WTC11 (cell line): ENCODE data around the gene TET3. TPM values are rescaled to one million over a fixed set of nuclear protein-coding genes. Genes with fewer than 3 reads are reported as not detected.

Experiments used
- ATAC-seq: fragments of 200-7000 bp; cut with Tn5 transposase; 2 replicates; pipeline ENCODE4 v1.10.0; 2021; ENCODE audit warnings: mild to moderate bottlenecking, moderate library complexity
- CTCF ChIA-PET: fragments of 300-600 bp; sonication (Branson Sonifier 250); formaldehyde crosslinking; loops from one replicate; lab custom pipeline; 2021; ENCODE audit warnings: antibody characterized with exemption; lab: Charles Lee
- POLR2A ChIA-PET: fragments of 350-600 bp; sonication (Branson Sonifier 250); formaldehyde crosslinking; loops from one replicate; lab custom pipeline; 2021; ENCODE audit warnings: antibody characterized with exemption; lab: Charles Lee
- DNase-seq: peaks from one replicate; pipeline ENCODE4 v3.0.0; 2021; ENCODE audit warnings: low spot score
- H3K27ac Mint-ChIP-seq: 2 replicates; pipeline ENCODE4 v1.8.0; 2021; ENCODE audit warnings: mixed read lengths
- H3K27me3 Mint-ChIP-seq: 2 replicates; pipeline ENCODE4 v1.8.0; 2021; ENCODE audit warnings: low read depth, mild to moderate bottlenecking, moderate library complexity, mixed read lengths
- H3K36me3 Mint-ChIP-seq: 2 replicates; pipeline ENCODE4 v1.8.0; 2021; ENCODE audit warnings: mixed read lengths
- H3K4me1 Mint-ChIP-seq: 2 replicates; pipeline ENCODE4 v1.8.0; 2022; ENCODE audit warnings: mixed read lengths
- H3K4me3 Mint-ChIP-seq: 2 replicates; pipeline ENCODE4 v1.8.0; 2021; ENCODE audit warnings: mild to moderate bottlenecking, moderate library complexity, mixed read lengths
- H3K9me3 Mint-ChIP-seq: 2 replicates; pipeline ENCODE4 v1.8.0; 2021; ENCODE audit warnings: mixed read lengths
- ELF4 ChIP-seq: sonication (generic); formaldehyde crosslinking; IDR thresholded peaks from 2 replicates; pipeline ENCODE4 v1.8.1; 2022; ENCODE audit warnings: low read depth, mild to moderate bottlenecking, moderate library complexity, missing genetic modification reagents
- ESRRA ChIP-seq: sonication (generic); formaldehyde crosslinking; IDR thresholded peaks from 2 replicates; pipeline ENCODE4 v1.8.1; 2022; ENCODE audit warnings: mild to moderate bottlenecking, missing genetic modification reagents, borderline replicate concordance
- FOXJ3 ChIP-seq: sonication (generic); formaldehyde crosslinking; IDR thresholded peaks from 2 replicates; pipeline ENCODE4 v1.9.0; 2021; ENCODE audit warnings: missing genetic modification reagents, mild to moderate bottlenecking, borderline replicate concordance
- GTF2I ChIP-seq: fragments of 250-450 bp; sonication (Bioruptor Pico); conservative IDR thresholded peaks from 2 replicates; pipeline ENCODE4 v1.4.0; 2021; ENCODE audit warnings: mild to moderate bottlenecking
- IRF2 ChIP-seq: sonication (generic); formaldehyde crosslinking; IDR thresholded peaks from 2 replicates; pipeline ENCODE4 v1.8.0; 2022; ENCODE audit warnings: low read depth, missing genetic modification reagents, borderline replicate concordance
- OVOL2 ChIP-seq: fragments of 250-450 bp; sonication (Bioruptor Pico); IDR thresholded peaks from 2 replicates; pipeline ENCODE4 v1.9.0; 2021; ENCODE audit warnings: mild to moderate bottlenecking, borderline replicate concordance
- total RNA-seq: library from RNA; stranded (reverse); gene quantifications from 3 replicates; pipeline ENCODE4 v1.2.3, GENCODE V29; 2021
- TF ChIP-seq, protein P1 (sequence below): sonication (generic); formaldehyde crosslinking; IDR thresholded peaks from 2 replicates; pipeline ENCODE4 v1.8.0; 2022; ENCODE audit warnings: missing genetic modification reagents
- TF ChIP-seq, protein P2 (sequence below): sonication (generic); formaldehyde crosslinking; conservative IDR thresholded peaks from 2 replicates; pipeline ENCODE4 v1.8.1; 2022; ENCODE audit warnings: mild to moderate bottlenecking, missing genetic modification reagents
- TF ChIP-seq, protein P3 (sequence below): sonication (generic); formaldehyde crosslinking; IDR thresholded peaks from 2 replicates; pipeline ENCODE4 v1.8.0; 2023; ENCODE audit warnings: missing genetic modification reagents
- TF ChIP-seq, protein P4 (sequence below): sonication (generic); formaldehyde crosslinking; IDR thresholded peaks from 2 replicates; pipeline ENCODE4 v1.8.1; 2022; ENCODE audit warnings: mild to moderate bottlenecking, moderate library complexity, missing genetic modification reagents
- TF ChIP-seq, protein P5 (sequence below): sonication (generic); formaldehyde crosslinking; IDR thresholded peaks from 2 replicates; pipeline ENCODE4 v1.8.1; 2023; ENCODE audit warnings: mild to moderate bottlenecking, missing genetic modification reagents, borderline replicate concordance
- TF ChIP-seq, protein P6 (sequence below): sonication (generic); formaldehyde crosslinking; IDR thresholded peaks from 2 replicates; pipeline ENCODE4 v1.8.1; 2023; ENCODE audit warnings: mild to moderate bottlenecking, moderate library complexity, missing genetic modification reagents
- TF ChIP-seq, protein P7 (sequence below): sonication (generic); formaldehyde crosslinking; conservative IDR thresholded peaks from 2 replicates; pipeline ENCODE4 v1.8.1; 2023; ENCODE audit warnings: mild to moderate bottlenecking, low read depth, missing genetic modification reagents, moderate library complexity
- TF ChIP-seq, protein P8 (sequence below): sonication (generic); formaldehyde crosslinking; IDR thresholded peaks from 2 replicates; pipeline ENCODE4 v1.8.0; 2022; ENCODE audit warnings: mild to moderate bottlenecking, missing genetic modification reagents
- TF ChIP-seq, protein P9 (sequence below): fragments of 250-450 bp; sonication (Bioruptor Pico); IDR thresholded peaks from 2 replicates; pipeline ENCODE4 v1.8.0; 2021; ENCODE audit warnings: mild to moderate bottlenecking
- TF ChIP-seq, protein P10 (sequence below): sonication (generic); formaldehyde crosslinking; IDR thresholded peaks from 2 replicates; pipeline ENCODE4 v1.8.0; 2022; ENCODE audit warnings: mild to moderate bottlenecking, missing genetic modification reagents

The TET3 gene
- total RNA-seq, 1 experiment from 2014 or later = 19.3 TPM

DNA sequence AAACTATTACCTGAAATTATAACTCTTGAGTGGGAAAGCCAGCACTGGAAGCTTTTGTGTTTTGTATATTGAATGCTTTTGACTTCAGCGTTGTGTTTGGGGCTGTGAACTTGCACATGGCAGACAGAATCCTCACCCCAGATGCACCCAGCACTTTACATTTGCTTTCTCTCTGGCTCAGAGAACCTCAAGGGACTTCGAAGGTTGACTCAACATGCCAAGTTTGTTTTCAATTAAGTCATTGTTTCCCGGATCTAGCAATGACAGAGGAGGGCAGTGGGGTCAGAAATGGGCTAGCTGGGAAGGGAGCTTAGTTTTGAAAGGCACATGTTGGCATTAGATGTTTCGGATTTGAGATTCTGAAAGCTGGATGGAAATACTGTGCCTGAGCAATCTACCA, 22.4 kb downstream of the TET3 start:
- ChIA-PET CTCF (interaction anchor here (1.0 kb wide), 1 partner anchor 145 kb away, joined by 3 read pairs; no protein-coding TSS in a partner anchor), POLR2A (no interaction called here)
- H3K4me3 Mint-ChIP-seq = no peak overlapping the region
- TF ChIP-seq, protein P1, sequence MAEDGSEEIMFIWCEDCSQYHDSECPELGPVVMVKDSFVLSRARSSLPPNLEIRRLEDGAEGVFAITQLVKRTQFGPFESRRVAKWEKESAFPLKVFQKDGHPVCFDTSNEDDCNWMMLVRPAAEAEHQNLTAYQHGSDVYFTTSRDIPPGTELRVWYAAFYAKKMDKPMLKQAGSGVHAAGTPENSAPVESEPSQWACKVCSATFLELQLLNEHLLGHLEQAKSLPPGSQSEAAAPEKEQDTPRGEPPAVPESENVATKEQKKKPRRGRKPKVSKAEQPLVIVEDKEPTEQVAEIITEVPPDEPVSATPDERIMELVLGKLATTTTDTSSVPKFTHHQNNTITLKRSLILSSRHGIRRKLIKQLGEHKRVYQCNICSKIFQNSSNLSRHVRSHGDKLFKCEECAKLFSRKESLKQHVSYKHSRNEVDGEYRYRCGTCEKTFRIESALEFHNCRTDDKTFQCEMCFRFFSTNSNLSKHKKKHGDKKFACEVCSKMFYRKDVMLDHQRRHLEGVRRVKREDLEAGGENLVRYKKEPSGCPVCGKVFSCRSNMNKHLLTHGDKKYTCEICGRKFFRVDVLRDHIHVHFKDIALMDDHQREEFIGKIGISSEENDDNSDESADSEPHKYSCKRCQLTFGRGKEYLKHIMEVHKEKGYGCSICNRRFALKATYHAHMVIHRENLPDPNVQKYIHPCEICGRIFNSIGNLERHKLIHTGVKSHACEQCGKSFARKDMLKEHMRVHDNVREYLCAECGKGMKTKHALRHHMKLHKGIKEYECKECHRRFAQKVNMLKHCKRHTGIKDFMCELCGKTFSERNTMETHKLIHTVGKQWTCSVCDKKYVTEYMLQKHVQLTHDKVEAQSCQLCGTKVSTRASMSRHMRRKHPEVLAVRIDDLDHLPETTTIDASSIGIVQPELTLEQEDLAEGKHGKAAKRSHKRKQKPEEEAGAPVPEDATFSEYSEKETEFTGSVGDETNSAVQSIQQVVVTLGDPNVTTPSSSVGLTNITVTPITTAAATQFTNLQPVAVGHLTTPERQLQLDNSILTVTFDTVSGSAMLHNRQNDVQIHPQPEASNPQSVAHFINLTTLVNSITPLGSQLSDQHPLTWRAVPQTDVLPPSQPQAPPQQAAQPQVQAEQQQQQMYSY (CRISPR knock-in tag) = no peak
- TF ChIP-seq ESRRA (CRISPR knock-in tag) (no peak), OVOL2 (CRISPR knock-in tag) (no peak), IRF2 (CRISPR knock-in tag) (no peak)
- TF ChIP-seq, protein P2, sequence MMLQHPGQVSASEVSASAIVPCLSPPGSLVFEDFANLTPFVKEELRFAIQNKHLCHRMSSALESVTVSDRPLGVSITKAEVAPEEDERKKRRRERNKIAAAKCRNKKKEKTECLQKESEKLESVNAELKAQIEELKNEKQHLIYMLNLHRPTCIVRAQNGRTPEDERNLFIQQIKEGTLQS (CRISPR knock-in tag) = no peak
- TF ChIP-seq, protein P3, sequence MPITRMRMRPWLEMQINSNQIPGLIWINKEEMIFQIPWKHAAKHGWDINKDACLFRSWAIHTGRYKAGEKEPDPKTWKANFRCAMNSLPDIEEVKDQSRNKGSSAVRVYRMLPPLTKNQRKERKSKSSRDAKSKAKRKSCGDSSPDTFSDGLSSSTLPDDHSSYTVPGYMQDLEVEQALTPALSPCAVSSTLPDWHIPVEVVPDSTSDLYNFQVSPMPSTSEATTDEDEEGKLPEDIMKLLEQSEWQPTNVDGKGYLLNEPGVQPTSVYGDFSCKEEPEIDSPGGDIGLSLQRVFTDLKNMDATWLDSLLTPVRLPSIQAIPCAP = no peak
- peaks cover 69% of the 10 kb centered on the region for H3K4me1 Mint-ChIP-seq
- H3K27ac Mint-ChIP-seq = peak overlapping the region; percentile 12; the same call in 1 of the 2 replicates
- H3K27me3 Mint-ChIP-seq = no peaks in the 10 kb centered on the region
- ATAC-seq (no peak), DNase-seq (no peak)
- no peaks in the 10 kb centered on the region for H3K36me3 Mint-ChIP-seq
- H3K9me3 Mint-ChIP-seq = no peaks in the 10 kb centered on the region

DNA sequence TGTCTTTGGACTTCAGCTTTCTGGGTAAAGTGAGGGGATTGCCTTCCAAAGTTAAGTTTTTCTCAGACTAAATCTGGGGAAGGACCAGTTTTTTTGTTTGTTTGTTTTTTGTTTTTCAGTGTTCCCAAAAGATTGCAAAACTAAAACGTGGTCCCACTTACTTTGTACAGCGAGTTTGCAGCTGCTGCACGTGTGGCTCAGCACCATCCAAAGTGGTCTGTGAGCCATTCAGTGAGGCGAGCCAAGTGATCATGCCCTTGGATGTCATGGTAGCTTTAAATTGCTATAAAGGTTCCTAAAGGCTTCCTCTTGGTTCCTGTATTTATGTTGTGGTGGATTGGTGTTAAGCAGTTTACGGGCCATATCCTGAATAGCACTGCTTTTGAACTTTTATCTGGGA, 23.0 kb downstream of the TET3 start:
- CTCF ChIA-PET = interaction anchor here (1.2 kb wide), 1 partner anchor 100 kb away, joined by 3 read pairs; no protein-coding TSS in a partner anchor
- Mint-ChIP-seq H3K36me3 (no peaks in the 10 kb centered on the region), H3K4me3 (no peak overlapping the region), H3K9me3 (no peaks in the 10 kb centered on the region), H3K27ac (no peak overlapping the region), H3K27me3 (no peaks in the 10 kb centered on the region), H3K4me1 (peaks cover 69% of the 10 kb centered on the region)
- DNase-seq (no peak), ATAC-seq (no peak)
- POLR2A ChIA-PET = no interaction called here
- TF ChIP-seq, protein P4, sequence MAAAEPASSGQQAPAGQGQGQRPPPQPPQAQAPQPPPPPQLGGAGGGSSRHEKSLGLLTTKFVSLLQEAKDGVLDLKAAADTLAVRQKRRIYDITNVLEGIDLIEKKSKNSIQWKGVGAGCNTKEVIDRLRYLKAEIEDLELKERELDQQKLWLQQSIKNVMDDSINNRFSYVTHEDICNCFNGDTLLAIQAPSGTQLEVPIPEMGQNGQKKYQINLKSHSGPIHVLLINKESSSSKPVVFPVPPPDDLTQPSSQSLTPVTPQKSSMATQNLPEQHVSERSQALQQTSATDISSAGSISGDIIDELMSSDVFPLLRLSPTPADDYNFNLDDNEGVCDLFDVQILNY (CRISPR knock-in tag) = no peak
- TF ChIP-seq, protein P5, sequence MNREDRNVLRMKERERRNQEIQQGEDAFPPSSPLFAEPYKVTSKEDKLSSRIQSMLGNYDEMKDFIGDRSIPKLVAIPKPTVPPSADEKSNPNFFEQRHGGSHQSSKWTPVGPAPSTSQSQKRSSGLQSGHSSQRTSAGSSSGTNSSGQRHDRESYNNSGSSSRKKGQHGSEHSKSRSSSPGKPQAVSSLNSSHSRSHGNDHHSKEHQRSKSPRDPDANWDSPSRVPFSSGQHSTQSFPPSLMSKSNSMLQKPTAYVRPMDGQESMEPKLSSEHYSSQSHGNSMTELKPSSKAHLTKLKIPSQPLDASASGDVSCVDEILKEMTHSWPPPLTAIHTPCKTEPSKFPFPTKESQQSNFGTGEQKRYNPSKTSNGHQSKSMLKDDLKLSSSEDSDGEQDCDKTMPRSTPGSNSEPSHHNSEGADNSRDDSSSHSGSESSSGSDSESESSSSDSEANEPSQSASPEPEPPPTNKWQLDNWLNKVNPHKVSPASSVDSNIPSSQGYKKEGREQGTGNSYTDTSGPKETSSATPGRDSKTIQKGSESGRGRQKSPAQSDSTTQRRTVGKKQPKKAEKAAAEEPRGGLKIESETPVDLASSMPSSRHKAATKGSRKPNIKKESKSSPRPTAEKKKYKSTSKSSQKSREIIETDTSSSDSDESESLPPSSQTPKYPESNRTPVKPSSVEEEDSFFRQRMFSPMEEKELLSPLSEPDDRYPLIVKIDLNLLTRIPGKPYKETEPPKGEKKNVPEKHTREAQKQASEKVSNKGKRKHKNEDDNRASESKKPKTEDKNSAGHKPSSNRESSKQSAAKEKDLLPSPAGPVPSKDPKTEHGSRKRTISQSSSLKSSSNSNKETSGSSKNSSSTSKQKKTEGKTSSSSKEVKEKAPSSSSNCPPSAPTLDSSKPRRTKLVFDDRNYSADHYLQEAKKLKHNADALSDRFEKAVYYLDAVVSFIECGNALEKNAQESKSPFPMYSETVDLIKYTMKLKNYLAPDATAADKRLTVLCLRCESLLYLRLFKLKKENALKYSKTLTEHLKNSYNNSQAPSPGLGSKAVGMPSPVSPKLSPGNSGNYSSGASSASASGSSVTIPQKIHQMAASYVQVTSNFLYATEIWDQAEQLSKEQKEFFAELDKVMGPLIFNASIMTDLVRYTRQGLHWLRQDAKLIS = no peak
- TF ChIP-seq GTF2I (no peak), FOXJ3 (no peak), ELF4 (CRISPR knock-in tag) (no peak)
- TF ChIP-seq, protein P6, sequence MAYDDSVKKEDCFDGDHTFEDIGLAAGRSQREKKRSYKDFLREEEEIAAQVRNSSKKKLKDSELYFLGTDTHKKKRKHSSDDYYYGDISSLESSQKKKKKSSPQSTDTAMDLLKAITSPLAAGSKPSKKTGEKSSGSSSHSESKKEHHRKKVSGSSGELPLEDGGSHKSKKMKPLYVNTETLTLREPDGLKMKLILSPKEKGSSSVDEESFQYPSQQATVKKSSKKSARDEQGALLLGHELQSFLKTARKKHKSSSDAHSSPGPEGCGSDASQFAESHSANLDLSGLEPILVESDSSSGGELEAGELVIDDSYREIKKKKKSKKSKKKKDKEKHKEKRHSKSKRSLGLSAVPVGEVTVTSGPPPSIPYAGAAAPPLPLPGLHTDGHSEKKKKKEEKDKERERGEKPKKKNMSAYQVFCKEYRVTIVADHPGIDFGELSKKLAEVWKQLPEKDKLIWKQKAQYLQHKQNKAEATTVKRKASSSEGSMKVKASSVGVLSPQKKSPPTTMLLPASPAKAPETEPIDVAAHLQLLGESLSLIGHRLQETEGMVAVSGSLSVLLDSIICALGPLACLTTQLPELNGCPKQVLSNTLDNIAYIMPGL (CRISPR knock-in tag) = no peak
- TF ChIP-seq, protein P7, sequence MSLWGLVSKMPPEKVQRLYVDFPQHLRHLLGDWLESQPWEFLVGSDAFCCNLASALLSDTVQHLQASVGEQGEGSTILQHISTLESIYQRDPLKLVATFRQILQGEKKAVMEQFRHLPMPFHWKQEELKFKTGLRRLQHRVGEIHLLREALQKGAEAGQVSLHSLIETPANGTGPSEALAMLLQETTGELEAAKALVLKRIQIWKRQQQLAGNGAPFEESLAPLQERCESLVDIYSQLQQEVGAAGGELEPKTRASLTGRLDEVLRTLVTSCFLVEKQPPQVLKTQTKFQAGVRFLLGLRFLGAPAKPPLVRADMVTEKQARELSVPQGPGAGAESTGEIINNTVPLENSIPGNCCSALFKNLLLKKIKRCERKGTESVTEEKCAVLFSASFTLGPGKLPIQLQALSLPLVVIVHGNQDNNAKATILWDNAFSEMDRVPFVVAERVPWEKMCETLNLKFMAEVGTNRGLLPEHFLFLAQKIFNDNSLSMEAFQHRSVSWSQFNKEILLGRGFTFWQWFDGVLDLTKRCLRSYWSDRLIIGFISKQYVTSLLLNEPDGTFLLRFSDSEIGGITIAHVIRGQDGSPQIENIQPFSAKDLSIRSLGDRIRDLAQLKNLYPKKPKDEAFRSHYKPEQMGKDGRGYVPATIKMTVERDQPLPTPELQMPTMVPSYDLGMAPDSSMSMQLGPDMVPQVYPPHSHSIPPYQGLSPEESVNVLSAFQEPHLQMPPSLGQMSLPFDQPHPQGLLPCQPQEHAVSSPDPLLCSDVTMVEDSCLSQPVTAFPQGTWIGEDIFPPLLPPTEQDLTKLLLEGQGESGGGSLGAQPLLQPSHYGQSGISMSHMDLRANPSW (CRISPR knock-in tag) = no peak
- TF ChIP-seq, protein P8, sequence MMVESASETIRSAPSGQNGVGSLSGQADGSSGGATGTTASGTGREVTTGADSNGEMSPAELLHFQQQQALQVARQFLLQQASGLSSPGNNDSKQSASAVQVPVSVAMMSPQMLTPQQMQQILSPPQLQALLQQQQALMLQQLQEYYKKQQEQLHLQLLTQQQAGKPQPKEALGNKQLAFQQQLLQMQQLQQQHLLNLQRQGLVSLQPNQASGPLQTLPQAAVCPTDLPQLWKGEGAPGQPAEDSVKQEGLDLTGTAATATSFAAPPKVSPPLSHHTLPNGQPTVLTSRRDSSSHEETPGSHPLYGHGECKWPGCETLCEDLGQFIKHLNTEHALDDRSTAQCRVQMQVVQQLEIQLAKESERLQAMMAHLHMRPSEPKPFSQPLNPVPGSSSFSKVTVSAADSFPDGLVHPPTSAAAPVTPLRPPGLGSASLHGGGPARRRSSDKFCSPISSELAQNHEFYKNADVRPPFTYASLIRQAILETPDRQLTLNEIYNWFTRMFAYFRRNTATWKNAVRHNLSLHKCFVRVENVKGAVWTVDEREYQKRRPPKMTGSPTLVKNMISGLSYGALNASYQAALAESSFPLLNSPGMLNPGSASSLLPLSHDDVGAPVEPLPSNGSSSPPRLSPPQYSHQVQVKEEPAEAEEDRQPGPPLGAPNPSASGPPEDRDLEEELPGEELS (CRISPR knock-in tag) = no peak
- TF ChIP-seq, protein P9, sequence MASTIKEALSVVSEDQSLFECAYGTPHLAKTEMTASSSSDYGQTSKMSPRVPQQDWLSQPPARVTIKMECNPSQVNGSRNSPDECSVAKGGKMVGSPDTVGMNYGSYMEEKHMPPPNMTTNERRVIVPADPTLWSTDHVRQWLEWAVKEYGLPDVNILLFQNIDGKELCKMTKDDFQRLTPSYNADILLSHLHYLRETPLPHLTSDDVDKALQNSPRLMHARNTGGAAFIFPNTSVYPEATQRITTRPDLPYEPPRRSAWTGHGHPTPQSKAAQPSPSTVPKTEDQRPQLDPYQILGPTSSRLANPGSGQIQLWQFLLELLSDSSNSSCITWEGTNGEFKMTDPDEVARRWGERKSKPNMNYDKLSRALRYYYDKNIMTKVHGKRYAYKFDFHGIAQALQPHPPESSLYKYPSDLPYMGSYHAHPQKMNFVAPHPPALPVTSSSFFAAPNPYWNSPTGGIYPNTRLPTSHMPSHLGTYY (CRISPR knock-in tag) = no peak
- TF ChIP-seq, protein P10, sequence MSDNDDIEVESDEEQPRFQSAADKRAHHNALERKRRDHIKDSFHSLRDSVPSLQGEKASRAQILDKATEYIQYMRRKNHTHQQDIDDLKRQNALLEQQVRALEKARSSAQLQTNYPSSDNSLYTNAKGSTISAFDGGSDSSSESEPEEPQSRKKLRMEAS (CRISPR knock-in tag) = no peak
